ENCODE data around the gene RPL5.

Gene RPL5

GRCh38 chr1:92820024-92820423 is 11.8 kb upstream of the RPL5 start:
- no peak overlapping the region for H3K9ac ChIP-seq (ENCODE audit: low read depth in 1 of 2, low read length in 2 of 2)
- H3K9me3 ChIP-seq (ENCODE audit: control insufficient read depth in 1 of 2, low read length in 2 of 2), result no peaks in the 10 kb centered on the region
- no peaks in the 10 kb centered on the region for H3K36me3 ChIP-seq (ENCODE audit: control insufficient read depth in 1 of 2, insufficient read depth in 2 of 2, low read length in 2 of 2)
- H3K4me1 ChIP-seq (ENCODE audit: control insufficient read depth in 1 of 2, insufficient read depth in 2 of 2, low read length in 2 of 2), result peaks cover 10 to 11% of the 10 kb centered on the region in 2 donors
- H3K27me3 ChIP-seq (ENCODE audit: control insufficient read depth in 1 of 2, insufficient read depth in 2 of 2, low read length in 2 of 2), result no peaks in the 10 kb centered on the region
- no peak overlapping the region for H3K4me3 ChIP-seq (ENCODE audit: low read depth in 1 of 2, low read length in 2 of 2)
- H3K27ac ChIP-seq (ENCODE audit: low read depth, low read length), result no peak overlapping the region

GRCh38 chr1:92820551-92820950 is 11.3 kb upstream of the RPL5 start:
- H3K9ac ChIP-seq (ENCODE audit: low read depth in 1 of 2, low read length in 2 of 2), result no peak overlapping the region
- H3K4me3 ChIP-seq (ENCODE audit: low read depth in 1 of 2, low read length in 2 of 2), result no peak overlapping the region
- H3K9me3 ChIP-seq (ENCODE audit: control insufficient read depth in 1 of 2, low read length in 2 of 2), result no peaks in the 10 kb centered on the region
- H3K4me1 ChIP-seq (ENCODE audit: control insufficient read depth in 1 of 2, insufficient read depth in 2 of 2, low read length in 2 of 2), result peaks cover 10 to 11% of the 10 kb centered on the region in 2 donors
- no peaks in the 10 kb centered on the region for H3K36me3 ChIP-seq (ENCODE audit: control insufficient read depth in 1 of 2, insufficient read depth in 2 of 2, low read length in 2 of 2)
- no peaks in the 10 kb centered on the region for H3K27me3 ChIP-seq (ENCODE audit: control insufficient read depth in 1 of 2, insufficient read depth in 2 of 2, low read length in 2 of 2)
- no peak overlapping the region for H3K27ac ChIP-seq (ENCODE audit: low read depth, low read length)

GRCh38 chr1:92822879-92823278 is 9.0 kb upstream of the RPL5 start:
- Histone ChIP-seq H3K4me1 (ENCODE audit: control insufficient read depth in 1 of 2, insufficient read depth in 2 of 2, low read length in 2 of 2) (peaks cover under 1 to 4% of the 10 kb centered on the region in 2 donors), H3K36me3 (ENCODE audit: control insufficient read depth in 1 of 2, insufficient read depth in 2 of 2, low read length in 2 of 2) (no peaks in the 10 kb centered on the region), H3K9me3 (ENCODE audit: control insufficient read depth in 1 of 2, low read length in 2 of 2) (no peaks in the 10 kb centered on the region), H3K27me3 (ENCODE audit: control insufficient read depth in 1 of 2, insufficient read depth in 2 of 2, low read length in 2 of 2) (no peaks in the 10 kb centered on the region), H3K4me3 (ENCODE audit: low read depth in 1 of 2, low read length in 2 of 2) (no peak overlapping the region), H3K9ac (ENCODE audit: low read depth in 1 of 2, low read length in 2 of 2) (no peak overlapping the region), H3K27ac (ENCODE audit: low read depth, low read length) (no peak overlapping the region)

- H3K4me1 ChIP-seq (ENCODE audit: control insufficient read depth in 1 of 2, insufficient read depth in 2 of 2, low read length in 2 of 2), result no peaks in the 10 kb centered on the region
- no peak overlapping the region for H3K9ac ChIP-seq (ENCODE audit: low read depth in 1 of 2, low read length in 2 of 2)
- no peak overlapping the region for H3K27ac ChIP-seq (ENCODE audit: low read depth, low read length)
Observed at GRCh38 chr1:92826792-92827191, 5.0 kb upstream of the RPL5 start.

GRCh38 chr1:92831368-92831761 is 475 bp upstream of the RPL5 start:
- peak overlapping the region; percentile 90 to 100 for H3K4me3 ChIP-seq (ENCODE audit: low read depth in 1 of 2, low read length in 2 of 2)
- H3K36me3 ChIP-seq (ENCODE audit: control insufficient read depth in 1 of 2, insufficient read depth in 2 of 2, low read length in 2 of 2), result peaks cover 15 to 30% of the 10 kb centered on the region in 2 donors
- no peaks in the 10 kb centered on the region for H3K9me3 ChIP-seq (ENCODE audit: control insufficient read depth in 1 of 2, low read length in 2 of 2)
- peaks cover 21 to 24% of the 10 kb centered on the region in 2 donors for H3K4me1 ChIP-seq (ENCODE audit: control insufficient read depth in 1 of 2, insufficient read depth in 2 of 2, low read length in 2 of 2)
- H3K27ac ChIP-seq (ENCODE audit: low read depth, low read length), result no peak overlapping the region
- peak overlapping the region; percentile 7 to 90 for H3K9ac ChIP-seq (ENCODE audit: low read depth in 1 of 2, low read length in 2 of 2)
- no peaks in the 10 kb centered on the region for H3K27me3 ChIP-seq (ENCODE audit: control insufficient read depth in 1 of 2, insufficient read depth in 2 of 2, low read length in 2 of 2)

More at GRCh38 chr1:92826792-92827191, 5.0 kb upstream of the RPL5 start:
- H3K9me3 ChIP-seq (ENCODE audit: control insufficient read depth in 1 of 2, low read length in 2 of 2), result no peaks in the 10 kb centered on the region
- H3K4me3 ChIP-seq (ENCODE audit: low read depth in 1 of 2, low read length in 2 of 2), result no peak overlapping the region
- no peaks in the 10 kb centered on the region for H3K27me3 ChIP-seq (ENCODE audit: control insufficient read depth in 1 of 2, insufficient read depth in 2 of 2, low read length in 2 of 2)
- H3K36me3 ChIP-seq (ENCODE audit: control insufficient read depth in 1 of 2, insufficient read depth in 2 of 2, low read length in 2 of 2), result no peaks in the 10 kb centered on the region

- Histone ChIP-seq H3K4me1 (ENCODE audit: control insufficient read depth in 1 of 2, insufficient read depth in 2 of 2, low read length in 2 of 2) (peaks cover 21 to 30% of the 10 kb centered on the region in 2 donors), H3K27me3 (ENCODE audit: control insufficient read depth in 1 of 2, insufficient read depth in 2 of 2, low read length in 2 of 2) (no peaks in the 10 kb centered on the region), H3K36me3 (ENCODE audit: control insufficient read depth in 1 of 2, insufficient read depth in 2 of 2, low read length in 2 of 2) (peaks cover 22 to 42% of the 10 kb centered on the region in 2 donors), H3K4me3 (ENCODE audit: low read depth in 1 of 2, low read length in 2 of 2) (peak overlapping the region; percentile 90 to 100), H3K9ac (ENCODE audit: low read depth in 1 of 2, low read length in 2 of 2) (peak overlapping the region; percentile 90 to 99), H3K9me3 (ENCODE audit: control insufficient read depth in 1 of 2, low read length in 2 of 2) (no peaks in the 10 kb centered on the region), H3K27ac (ENCODE audit: low read depth, low read length) (peak overlapping the region; percentile 74)
Observed at GRCh38 chr1:92832537-92833114, 786 bp downstream of the RPL5 start.

- Histone ChIP-seq H3K36me3 (ENCODE audit: control insufficient read depth in 1 of 2, insufficient read depth in 2 of 2, low read length in 2 of 2) (peaks cover 34 to 55% of the 10 kb centered on the region in 2 donors), H3K4me3 (ENCODE audit: low read depth in 1 of 2, low read length in 2 of 2) (peak overlapping the region; percentile 90 to 100), H3K9me3 (ENCODE audit: control insufficient read depth in 1 of 2, low read length in 2 of 2) (no peaks in the 10 kb centered on the region), H3K27ac (ENCODE audit: low read depth, low read length) (no peak overlapping the region), H3K4me1 (ENCODE audit: control insufficient read depth in 1 of 2, insufficient read depth in 2 of 2, low read length in 2 of 2) (peaks cover 29 to 30% of the 10 kb centered on the region in 2 donors), H3K27me3 (ENCODE audit: control insufficient read depth in 1 of 2, insufficient read depth in 2 of 2, low read length in 2 of 2) (no peaks in the 10 kb centered on the region), H3K9ac (ENCODE audit: low read depth in 1 of 2, low read length in 2 of 2) (peak overlapping the region; percentile 90 to 99)
Observed at GRCh38 chr1:92833840-92834239, 2.0 kb downstream of the RPL5 start.

GRCh38 chr1:92834617-92835016 is 2.8 kb downstream of the RPL5 start:
- H3K9me3 ChIP-seq (ENCODE audit: control insufficient read depth in 1 of 2, low read length in 2 of 2), result no peaks in the 10 kb centered on the region
- H3K9ac ChIP-seq (ENCODE audit: low read depth in 1 of 2, low read length in 2 of 2), result peak overlapping the region in 1 of 2 donors; percentile 90
- no peaks in the 10 kb centered on the region for H3K27me3 ChIP-seq (ENCODE audit: control insufficient read depth in 1 of 2, insufficient read depth in 2 of 2, low read length in 2 of 2)
- H3K4me1 ChIP-seq (ENCODE audit: control insufficient read depth in 1 of 2, insufficient read depth in 2 of 2, low read length in 2 of 2), result peaks cover 29 to 30% of the 10 kb centered on the region in 2 donors
- no peak overlapping the region for H3K27ac ChIP-seq (ENCODE audit: low read depth, low read length)
- H3K4me3 ChIP-seq (ENCODE audit: low read depth in 1 of 2, low read length in 2 of 2), result peak overlapping the region; percentile 16 to 90
- H3K36me3 ChIP-seq (ENCODE audit: control insufficient read depth in 1 of 2, insufficient read depth in 2 of 2, low read length in 2 of 2), result peaks cover 39 to 62% of the 10 kb centered on the region in 2 donors

- Histone ChIP-seq H3K27me3 (ENCODE audit: control insufficient read depth in 1 of 2, insufficient read depth in 2 of 2, low read length in 2 of 2) (no peaks in the 10 kb centered on the region), H3K4me1 (ENCODE audit: control insufficient read depth in 1 of 2, insufficient read depth in 2 of 2, low read length in 2 of 2) (peaks cover 30 to 35% of the 10 kb centered on the region in 2 donors), H3K4me3 (ENCODE audit: low read depth in 1 of 2, low read length in 2 of 2) (no peak overlapping the region), H3K9ac (ENCODE audit: low read depth in 1 of 2, low read length in 2 of 2) (no peak overlapping the region), H3K9me3 (ENCODE audit: control insufficient read depth in 1 of 2, low read length in 2 of 2) (no peaks in the 10 kb centered on the region), H3K27ac (ENCODE audit: low read depth, low read length) (no peak overlapping the region), H3K36me3 (ENCODE audit: control insufficient read depth in 1 of 2, insufficient read depth in 2 of 2, low read length in 2 of 2) (peaks cover 56 to 86% of the 10 kb centered on the region in 2 donors)
Observed at GRCh38 chr1:92837062-92837461, 5.2 kb downstream of the RPL5 start.

GRCh38 chr1:92838519-92838918 is 6.7 kb downstream of the RPL5 start:
- Histone ChIP-seq H3K27ac (ENCODE audit: low read depth, low read length) (no peak overlapping the region), H3K4me1 (ENCODE audit: control insufficient read depth in 1 of 2, insufficient read depth in 2 of 2, low read length in 2 of 2) (peaks cover 24 to 29% of the 10 kb centered on the region in 2 donors), H3K9me3 (ENCODE audit: control insufficient read depth in 1 of 2, low read length in 2 of 2) (no peaks in the 10 kb centered on the region), H3K9ac (ENCODE audit: low read depth in 1 of 2, low read length in 2 of 2) (no peak overlapping the region), H3K4me3 (ENCODE audit: low read depth in 1 of 2, low read length in 2 of 2) (no peak overlapping the region), H3K27me3 (ENCODE audit: control insufficient read depth in 1 of 2, insufficient read depth in 2 of 2, low read length in 2 of 2) (no peaks in the 10 kb centered on the region), H3K36me3 (ENCODE audit: control insufficient read depth in 1 of 2, insufficient read depth in 2 of 2, low read length in 2 of 2) (peaks cover 68 to 98% of the 10 kb centered on the region in 2 donors)

Data from duodenal mucosa (tissue), 2 donors.